T-helper 1 cell treated with Interleukin-12 subunit alpha and Interleukin-12 subunit beta and Interleukin-4 antibody, amounts not matched to agents 30 μg/mL and 1 μg/mL, for 36 hours (primary cell): ENCODE data around the gene USO1.
"Not testable (repeated sequence)": the region's sequence is repeated elsewhere in the genome, so short reads cannot be mapped to it uniquely, and the experiment has no call there.

Experiments
- H3K27ac Mint-ChIP-seq: one replicate; pipeline ENCODE4 v1.8.0; 2021; ENCODE audit warnings: mild to moderate bottlenecking, mixed read lengths
- H3K27me3 Mint-ChIP-seq: one replicate; pipeline ENCODE4 v1.8.0; 2021; ENCODE audit warnings: low read depth, mixed read lengths
- H3K36me3 Mint-ChIP-seq: one replicate; pipeline ENCODE4 v1.8.0; 2021; ENCODE audit warnings: low read depth, mixed read lengths
- H3K4me1 Mint-ChIP-seq: one replicate; pipeline ENCODE4 v1.8.0; 2021; ENCODE audit warnings: low read depth, mixed read lengths
- H3K4me3 Mint-ChIP-seq: one replicate; pipeline ENCODE4 v1.8.0; 2021; ENCODE audit warnings: mild to moderate bottlenecking, moderate library complexity, mixed read lengths
- H3K9me3 Mint-ChIP-seq: one replicate; pipeline ENCODE4 v1.8.0; 2021; ENCODE audit warnings: mixed read lengths

The USO1 gene

DNA sequence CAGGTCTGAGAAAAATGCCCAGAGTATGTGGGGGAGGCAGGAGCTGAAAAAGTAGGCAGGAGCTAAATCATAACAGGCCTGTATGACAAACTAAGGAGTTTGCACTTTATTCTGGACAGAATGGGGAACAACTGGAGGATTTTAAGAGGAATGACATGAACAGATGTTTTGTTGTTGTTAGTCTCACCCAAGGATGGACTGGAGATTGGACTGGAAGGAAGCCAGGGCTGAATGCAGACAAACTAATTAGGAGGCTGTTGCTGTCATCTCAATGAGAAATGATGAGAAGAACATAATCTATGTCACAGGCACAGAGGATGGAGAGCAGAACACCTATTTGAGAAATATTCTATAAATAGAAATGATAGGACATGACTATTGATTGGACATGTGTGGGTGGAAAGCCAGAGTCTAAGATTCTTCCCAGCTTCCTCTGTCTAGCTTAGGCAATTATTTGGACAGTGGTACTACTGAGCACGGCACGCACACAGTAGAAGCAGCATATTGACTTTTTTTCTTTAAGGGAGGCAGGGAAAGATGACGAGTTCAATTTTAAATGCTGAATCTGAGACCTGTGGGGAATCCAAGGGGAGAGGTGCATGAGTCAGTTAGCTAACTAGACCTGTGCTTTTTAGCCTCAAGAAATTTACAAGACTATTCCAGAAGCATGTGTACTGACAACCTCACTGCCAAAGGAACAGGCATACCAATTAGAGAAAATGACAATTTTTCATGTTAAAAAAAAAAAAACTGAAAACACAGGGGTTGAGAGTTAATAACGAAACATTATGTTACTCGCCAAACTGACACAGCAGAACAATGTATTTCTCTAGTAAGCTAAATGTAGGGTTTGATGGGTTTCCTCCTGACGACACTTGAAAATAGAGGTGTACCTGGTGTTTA lies 963 bp upstream of the USO1 start:
- Mint-ChIP-seq H3K4me1 (peaks cover 41% of the 10 kb centered on the region), H3K36me3 (peaks cover 6% of the 10 kb centered on the region), H3K27me3 (no peaks in the 10 kb centered on the region), H3K9me3 (no peaks in the 10 kb centered on the region), H3K27ac (peak overlapping the region; percentile 98), H3K4me3 (peak overlapping the region; percentile 97)

DNA sequence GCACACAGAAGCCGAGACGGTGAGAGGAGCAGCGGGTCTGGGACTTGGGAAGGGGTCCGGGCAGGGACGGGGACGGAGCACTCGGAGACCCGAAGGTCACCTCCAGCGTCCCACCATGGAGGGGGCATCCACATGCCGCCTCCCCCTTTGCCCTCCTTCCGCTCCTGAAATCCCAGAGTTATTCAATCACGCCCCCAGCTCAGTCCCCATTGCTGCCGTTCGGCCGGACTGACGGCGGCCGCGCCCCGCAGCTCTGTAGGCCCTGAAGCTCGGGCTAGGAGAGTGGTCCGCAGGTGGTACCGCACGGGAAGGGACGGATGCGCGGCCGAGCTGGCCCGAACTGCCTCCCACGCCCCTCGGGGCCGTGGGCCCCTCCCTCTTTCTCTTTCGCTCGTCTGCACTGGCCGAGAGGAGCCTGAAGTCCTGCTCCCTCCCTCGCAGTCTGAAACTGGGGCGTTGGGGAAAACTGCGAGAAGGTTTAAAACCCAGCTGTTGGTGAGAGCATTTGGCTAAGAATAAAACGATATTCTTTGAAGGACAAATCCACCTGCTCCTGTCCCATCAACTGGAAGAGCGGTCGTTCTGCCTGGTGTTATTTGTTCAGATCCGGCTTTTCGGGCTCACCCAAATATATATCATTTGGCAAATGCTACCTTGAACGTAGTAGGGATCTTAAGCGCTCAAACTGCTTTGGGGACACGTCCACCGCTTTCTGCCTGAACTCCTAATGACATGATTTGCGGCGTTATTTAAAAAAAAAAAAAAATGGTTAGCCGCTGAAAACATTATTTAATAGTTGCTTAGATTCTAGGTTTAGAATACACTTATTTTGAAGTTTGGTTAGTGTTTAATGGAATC lies 719 bp downstream of the USO1 start:
- Mint-ChIP-seq H3K27me3 (no peaks in the 10 kb centered on the region), H3K9me3 (no peaks in the 10 kb centered on the region), H3K27ac (peak overlapping the region; percentile 98), H3K4me3 (peak overlapping the region; percentile 97), H3K4me1 (peaks cover 43% of the 10 kb centered on the region), H3K36me3 (peaks cover 6% of the 10 kb centered on the region)

DNA sequence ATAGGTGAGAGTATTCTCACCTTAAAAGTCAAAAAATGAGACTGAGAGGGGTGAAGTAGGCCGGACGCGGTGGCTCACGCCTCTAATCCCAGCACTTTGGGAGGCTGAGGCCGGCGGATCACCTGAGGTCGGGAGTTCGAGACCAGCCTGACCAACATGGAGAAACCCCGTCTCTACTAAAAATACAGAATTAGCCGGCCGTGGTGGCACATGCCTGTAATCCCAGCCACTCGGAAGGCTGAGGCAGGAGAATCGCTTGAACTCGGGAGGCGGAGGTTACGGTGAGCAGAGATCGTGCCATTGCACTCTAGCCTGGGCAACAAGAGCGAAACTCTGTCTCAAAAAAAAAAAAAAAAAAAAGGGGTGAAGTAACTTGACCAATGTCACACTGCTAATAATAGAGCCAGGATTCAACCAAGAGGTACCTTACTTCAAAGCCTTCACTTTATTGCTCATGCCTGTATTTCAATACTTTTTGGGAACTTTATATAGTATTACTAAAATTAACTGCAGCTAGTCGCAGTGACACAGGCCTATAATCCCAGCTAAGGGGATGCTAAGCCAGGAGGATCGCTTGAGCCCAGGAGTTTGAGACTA lies 1.7 kb downstream of the USO1 start:
- Mint-ChIP-seq H3K4me3 (peak overlapping the region; percentile 97), H3K4me1 (peaks cover 43% of the 10 kb centered on the region), H3K27ac (peak overlapping the region; percentile 14)
- H3K9me3 Mint-ChIP-seq, H3K27me3 Mint-ChIP-seq, H3K36me3 Mint-ChIP-seq: not testable (repeated sequence)

DNA sequence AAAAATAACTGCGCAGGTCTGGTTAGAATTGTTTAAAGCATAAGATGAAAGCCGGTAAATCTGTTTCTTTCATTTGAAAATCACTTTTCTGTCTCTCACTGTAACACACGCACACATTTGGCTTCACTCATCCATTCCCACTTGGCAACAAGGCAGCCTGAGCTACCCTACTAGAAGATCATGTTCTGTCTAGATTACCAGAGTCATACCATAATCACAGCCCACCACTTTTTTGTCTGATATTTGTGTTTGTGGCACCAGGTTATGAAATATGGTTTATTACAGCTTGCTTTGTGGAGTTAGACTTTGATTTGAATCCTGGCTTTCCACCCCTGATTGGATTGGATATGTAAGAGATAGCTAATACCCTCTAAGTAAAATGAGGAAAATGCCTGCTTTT lies 2.2 kb downstream of the USO1 start:
- Mint-ChIP-seq H3K27ac (no peak overlapping the region), H3K27me3 (no peaks in the 10 kb centered on the region), H3K4me1 (peaks cover 43% of the 10 kb centered on the region), H3K36me3 (peaks cover 6% of the 10 kb centered on the region), H3K9me3 (no peaks in the 10 kb centered on the region), H3K4me3 (peak overlapping the region; percentile 16)

DNA sequence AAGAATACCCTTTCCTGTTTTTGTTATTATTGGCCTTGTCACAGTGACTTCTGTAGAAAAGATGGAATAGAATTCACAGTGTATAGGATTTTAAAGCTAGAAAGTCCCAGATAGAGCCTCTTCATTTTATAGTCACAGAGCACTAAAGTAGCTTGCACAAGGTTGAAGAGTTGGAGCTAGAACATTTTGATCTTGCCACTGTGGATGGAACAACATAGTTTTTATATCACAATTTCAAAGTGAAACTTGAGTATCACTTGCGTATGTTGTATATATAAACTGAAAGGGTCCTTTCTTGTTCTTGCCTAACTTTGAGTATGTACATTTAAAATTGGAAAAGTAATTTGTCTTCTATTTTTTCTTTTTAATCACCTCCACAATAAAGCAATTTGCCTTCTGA lies 2.7 kb downstream of the USO1 start:
- Mint-ChIP-seq H3K4me1 (peaks cover 41% of the 10 kb centered on the region), H3K36me3 (peaks cover 6% of the 10 kb centered on the region), H3K27me3 (no peaks in the 10 kb centered on the region), H3K27ac (no peak overlapping the region), H3K4me3 (peak overlapping the region; percentile 16), H3K9me3 (no peaks in the 10 kb centered on the region)

DNA sequence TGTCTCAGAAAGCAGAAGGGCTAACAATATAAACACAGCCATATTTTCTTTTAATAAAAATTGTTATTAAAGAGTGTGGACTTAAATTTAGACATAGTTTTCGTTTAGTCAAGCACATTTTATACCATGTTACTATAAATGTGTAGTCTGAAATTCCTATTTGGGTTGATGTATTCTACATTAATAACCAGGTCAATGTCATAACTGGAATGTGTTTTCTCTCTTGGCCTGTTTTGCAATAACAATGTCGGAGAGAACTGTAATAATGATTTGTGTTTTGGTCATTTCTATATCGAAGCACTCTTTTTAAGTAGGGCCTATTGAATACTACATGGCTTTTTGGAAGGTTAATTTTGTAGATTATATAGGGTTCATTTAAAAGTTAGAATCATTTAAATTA lies 5.5 kb downstream of the USO1 start:
- H3K4me3 Mint-ChIP-seq = no peak overlapping the region
- peaks cover 12% of the 10 kb centered on the region for H3K36me3 Mint-ChIP-seq
- H3K27me3 Mint-ChIP-seq = no peaks in the 10 kb centered on the region
- H3K27ac Mint-ChIP-seq = no peak overlapping the region
- peaks cover 27% of the 10 kb centered on the region for H3K4me1 Mint-ChIP-seq
- no peaks in the 10 kb centered on the region for H3K9me3 Mint-ChIP-seq

DNA sequence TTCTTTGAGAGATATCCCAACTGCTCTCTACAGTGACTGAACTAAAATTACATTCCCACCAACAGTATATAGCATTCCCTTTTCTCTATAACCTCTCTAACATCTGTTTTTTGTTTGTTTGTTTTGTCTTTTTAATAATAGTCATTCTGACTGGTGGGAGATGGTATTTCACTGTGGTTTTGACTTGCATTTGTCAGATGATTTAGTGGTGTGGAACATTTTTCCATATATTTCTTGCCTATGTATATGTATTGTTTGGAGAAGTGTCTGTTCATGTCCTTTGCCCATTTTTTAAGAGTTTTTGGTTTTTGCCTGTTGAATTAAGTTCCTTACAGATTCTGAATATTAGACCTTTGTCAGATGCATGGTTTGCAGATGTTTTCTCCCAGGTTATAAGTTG lies 9.0 kb downstream of the USO1 start:
- Mint-ChIP-seq H3K27me3 (no peaks in the 10 kb centered on the region), H3K4me1 (peaks cover 2% of the 10 kb centered on the region), H3K9me3 (no peaks in the 10 kb centered on the region), H3K36me3 (peaks cover 20% of the 10 kb centered on the region), H3K27ac (no peak overlapping the region), H3K4me3 (no peak overlapping the region)

DNA sequence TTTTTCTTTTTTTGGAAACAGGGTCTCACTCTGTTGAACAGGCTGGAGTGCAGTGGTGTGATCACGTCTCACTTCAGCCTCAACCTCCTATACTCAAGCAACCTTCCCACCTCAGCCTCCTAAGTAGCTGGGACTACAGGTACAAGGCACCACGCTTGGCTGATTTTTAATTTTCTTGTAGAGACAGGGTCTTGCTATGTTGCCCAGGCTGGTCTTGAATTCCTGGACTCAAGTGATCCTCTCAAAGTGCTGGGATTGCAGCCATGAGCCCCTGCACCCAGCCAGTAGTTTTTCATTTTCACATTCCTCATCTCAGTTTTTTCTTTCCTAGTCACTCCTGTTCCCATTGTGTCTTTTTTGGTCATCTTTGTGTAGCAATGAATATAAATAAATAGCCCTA lies 11.1 kb downstream of the USO1 start:
- Mint-ChIP-seq H3K4me1 (no peaks in the 10 kb centered on the region), H3K36me3 (peaks cover 20% of the 10 kb centered on the region), H3K27me3 (no peaks in the 10 kb centered on the region), H3K27ac (no peak overlapping the region), H3K9me3 (no peaks in the 10 kb centered on the region), H3K4me3 (no peak overlapping the region)

DNA sequence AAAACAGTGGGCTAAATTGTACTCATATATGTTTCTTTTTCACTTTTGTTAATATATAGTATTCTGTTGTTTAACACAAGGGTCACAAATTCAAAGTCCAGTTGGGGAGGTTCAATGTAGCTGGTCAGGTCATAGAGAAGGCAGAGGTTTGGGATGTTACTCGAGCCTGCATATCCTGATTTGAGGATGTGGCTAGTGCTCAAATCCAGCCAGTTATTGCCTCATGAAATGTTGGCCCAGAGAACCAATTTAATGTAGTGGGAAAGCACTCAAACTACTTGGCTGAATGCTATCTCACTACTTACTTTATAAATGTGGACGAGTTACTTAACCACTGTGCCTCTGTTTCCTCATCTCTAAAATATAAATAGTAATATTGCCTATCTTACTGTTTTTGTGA lies 12.5 kb downstream of the USO1 start:
- peaks cover 20% of the 10 kb centered on the region for H3K36me3 Mint-ChIP-seq
- no peaks in the 10 kb centered on the region for H3K27me3 Mint-ChIP-seq
- no peak overlapping the region for H3K4me3 Mint-ChIP-seq
- H3K27ac Mint-ChIP-seq = no peak overlapping the region
- H3K9me3 Mint-ChIP-seq = no peaks in the 10 kb centered on the region
- no peaks in the 10 kb centered on the region for H3K4me1 Mint-ChIP-seq

DNA sequence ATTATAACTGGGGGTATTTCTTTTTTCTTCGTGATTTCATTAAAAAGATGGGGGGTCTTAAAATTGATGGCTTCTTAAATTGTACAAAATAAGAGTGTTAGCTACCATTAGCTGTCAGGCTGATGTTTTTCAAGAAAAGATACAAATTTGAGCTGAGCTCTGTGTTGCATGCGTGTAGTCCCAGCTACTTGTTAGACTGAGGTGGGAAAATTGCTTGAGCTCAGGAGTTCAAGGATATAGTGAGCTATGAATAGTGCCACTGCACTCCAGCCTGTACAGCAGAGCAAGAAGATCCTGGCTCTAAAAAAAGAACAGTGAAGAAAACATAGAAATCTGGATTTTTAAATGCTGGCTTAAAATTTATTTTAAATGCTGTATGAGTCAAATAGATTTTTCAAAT lies 13.0 kb downstream of the USO1 start:
- H3K27me3 Mint-ChIP-seq = no peaks in the 10 kb centered on the region
- H3K4me3 Mint-ChIP-seq = no peak overlapping the region
- peaks cover under 1% of the 10 kb centered on the region for H3K4me1 Mint-ChIP-seq
- H3K27ac Mint-ChIP-seq = no peak overlapping the region
- H3K9me3 Mint-ChIP-seq = no peaks in the 10 kb centered on the region
- H3K36me3 Mint-ChIP-seq = peaks cover 20% of the 10 kb centered on the region

DNA sequence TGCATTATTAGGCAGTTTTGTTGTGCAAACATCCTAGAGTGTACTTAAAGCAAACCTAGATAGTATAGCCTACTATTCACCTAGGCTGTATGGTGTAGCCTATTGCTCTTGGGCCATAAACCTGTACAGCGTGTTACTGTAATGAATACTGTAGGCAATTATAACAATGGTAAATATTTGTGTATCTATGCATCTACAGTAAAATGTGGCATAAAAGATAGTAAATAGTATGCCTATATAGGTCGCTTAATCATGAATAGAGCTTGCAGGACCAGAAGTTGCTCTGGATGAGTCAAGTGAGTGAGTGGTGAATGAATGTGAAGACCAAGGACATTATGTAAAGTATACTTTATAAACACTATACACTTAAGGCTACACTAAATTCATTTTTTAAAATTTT lies 16.6 kb downstream of the USO1 start:
- no peak overlapping the region for H3K27ac Mint-ChIP-seq
- H3K36me3 Mint-ChIP-seq = peaks cover 4% of the 10 kb centered on the region
- H3K9me3 Mint-ChIP-seq = no peaks in the 10 kb centered on the region
- H3K27me3 Mint-ChIP-seq = no peaks in the 10 kb centered on the region
- no peak overlapping the region for H3K4me3 Mint-ChIP-seq
- H3K4me1 Mint-ChIP-seq = peaks cover 6% of the 10 kb centered on the region

DNA sequence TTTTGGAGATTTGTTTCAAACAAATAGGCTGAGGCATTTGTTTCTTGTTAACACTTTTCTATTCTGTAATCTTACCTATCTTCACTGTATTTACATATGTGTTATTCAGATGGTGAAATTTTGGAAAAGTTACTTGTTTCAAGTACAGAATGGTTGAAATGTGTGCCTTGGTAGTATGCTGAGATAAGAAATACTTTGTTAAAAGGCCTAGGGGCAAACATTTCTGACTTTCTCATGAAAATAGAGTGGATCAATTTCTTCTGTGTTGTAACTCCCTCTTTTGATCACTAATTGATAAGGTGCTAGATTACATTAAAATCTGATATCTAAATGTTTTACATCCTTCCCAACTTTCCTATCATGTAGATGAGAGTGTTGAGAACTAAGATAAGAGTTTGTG lies 18.1 kb downstream of the USO1 start:
- H3K9me3 Mint-ChIP-seq = no peaks in the 10 kb centered on the region
- no peaks in the 10 kb centered on the region for H3K27me3 Mint-ChIP-seq
- peaks cover 6% of the 10 kb centered on the region for H3K4me1 Mint-ChIP-seq
- no peak overlapping the region for H3K27ac Mint-ChIP-seq
- peaks cover 1% of the 10 kb centered on the region for H3K36me3 Mint-ChIP-seq
- no peak overlapping the region for H3K4me3 Mint-ChIP-seq

DNA sequence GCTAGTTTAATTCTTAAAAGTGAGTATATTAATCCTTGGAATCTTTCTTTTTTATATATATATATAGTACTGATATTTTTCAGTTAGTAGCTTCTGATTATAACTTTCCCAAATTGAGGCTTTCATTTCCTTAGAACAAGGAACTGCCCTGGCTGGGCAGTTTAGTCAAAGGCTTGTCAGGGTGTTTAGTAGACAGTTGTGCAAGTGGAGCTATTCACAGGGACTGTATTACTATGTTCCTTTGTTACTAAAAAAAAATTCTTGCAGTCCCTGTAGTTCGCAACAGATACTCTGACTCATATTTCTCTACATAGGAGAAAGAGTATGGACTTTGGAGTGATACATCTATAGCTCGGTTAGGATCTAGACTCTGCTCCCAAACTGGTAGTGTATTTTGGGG lies 20.8 kb downstream of the USO1 start:
- no peaks in the 10 kb centered on the region for H3K9me3 Mint-ChIP-seq

DNA sequence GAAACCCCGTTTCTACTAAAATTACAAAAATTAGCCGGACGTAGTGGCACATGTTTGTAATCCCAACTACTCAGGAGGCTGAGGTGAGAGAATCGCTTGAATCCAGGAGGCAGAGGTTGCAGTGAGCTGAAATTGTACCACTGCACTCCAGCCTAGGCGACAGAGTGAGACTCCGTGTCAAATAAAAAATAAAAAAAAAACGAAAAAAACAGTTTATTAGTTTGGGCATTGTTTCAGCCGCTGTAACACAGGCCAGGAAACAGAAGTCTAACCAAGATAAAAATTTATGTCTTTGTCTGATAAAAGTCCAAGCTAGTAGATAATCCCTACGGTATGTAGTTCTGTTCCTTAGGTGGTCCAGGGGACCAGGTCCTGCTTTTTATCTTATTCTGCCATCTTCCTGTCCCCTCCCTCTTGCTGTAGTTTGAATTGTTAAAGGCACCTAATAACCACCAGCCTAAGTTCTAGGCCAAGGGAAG lies 21.4 kb downstream of the USO1 start:
- Mint-ChIP-seq H3K4me3 (no peak overlapping the region), H3K27ac (no peak overlapping the region)

More for the DNA sequence above, 20.8 kb downstream of the USO1 start:
- Mint-ChIP-seq H3K4me1 (peaks cover 6% of the 10 kb centered on the region), H3K4me3 (no peak overlapping the region), H3K36me3 (peaks cover 1% of the 10 kb centered on the region), H3K27me3 (no peaks in the 10 kb centered on the region), H3K27ac (no peak overlapping the region)

More for the DNA sequence above, 21.4 kb downstream of the USO1 start:
- Mint-ChIP-seq H3K36me3 (peaks cover 1% of the 10 kb centered on the region), H3K27me3 (no peaks in the 10 kb centered on the region), H3K4me1 (peaks cover 6% of the 10 kb centered on the region), H3K9me3 (no peaks in the 10 kb centered on the region)
